ENCODE results near the gene MRPL55. TPM values are rescaled to one million over a fixed set of nuclear protein-coding genes. Genes with fewer than 3 reads are reported as not detected.

MRPL55 gene
- total and polyA plus RNA-seq, 3 experiments from 2014 or later: 70.0 to 146 (median 71.8) TPM

DNA sequence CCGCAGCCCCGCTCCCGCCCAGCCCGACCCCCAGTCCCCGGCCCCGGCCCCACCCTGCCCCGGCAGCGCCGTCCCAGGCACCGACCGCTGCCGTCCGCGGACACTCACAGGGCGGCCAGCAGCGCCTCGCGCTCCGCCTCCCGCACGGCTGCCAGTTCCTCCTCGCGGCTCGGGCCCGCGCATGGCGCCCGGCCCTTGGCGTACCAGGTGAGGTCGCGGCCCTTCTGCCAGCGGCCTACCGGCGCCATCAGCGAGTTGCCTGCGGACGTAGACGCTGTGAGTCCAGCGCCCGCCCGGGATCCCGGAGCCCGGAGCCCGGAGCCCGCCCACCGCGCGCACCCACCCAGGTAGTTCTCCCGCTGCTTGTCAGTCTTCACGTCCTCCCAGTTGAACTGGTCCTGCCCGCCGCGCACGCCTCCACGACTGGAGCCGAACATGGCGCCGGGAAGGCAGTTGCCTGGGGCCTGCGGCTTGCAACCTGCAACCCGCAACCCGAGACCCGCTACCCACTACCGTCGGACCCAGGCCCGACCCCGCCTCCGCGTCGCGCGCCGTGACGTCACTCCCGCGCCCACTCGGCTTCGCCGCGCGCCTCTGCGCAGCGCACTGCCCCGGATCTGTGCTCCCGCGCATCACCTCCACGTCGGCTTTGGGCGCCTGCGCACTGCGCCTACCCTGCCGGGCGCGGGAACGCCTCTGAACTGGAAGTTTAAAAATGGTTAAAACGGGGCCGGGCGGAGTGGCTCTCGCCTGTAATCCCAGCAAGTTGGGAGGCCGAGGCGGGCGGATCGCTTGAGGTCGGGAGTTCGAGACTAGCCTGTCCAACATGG lies 6.1 kb downstream of the MRPL55 start, which contains the start of gene C1orf35:
Gene C1orf35 (minus strand): TSS at position 535 of the 830 bp plus-strand sequence. CDS start 98 bp downstream, at position 437.
- ChIA-PET POLR2A (interaction anchor here (1.0 to 2.7 kb wide), 2 partner anchors 17 to 20 kb away, joined by 4 to 11 read pairs; partner anchors contain the start of gene ARF1), CTCF (no interaction called here)
- Histone ChIP-seq H3K27me3 (ENCODE audit: insufficient read depth, low read length, poor library complexity, severe bottlenecking) (no peaks in the 10 kb centered on the region), H3K27ac (ENCODE audit: low read depth, low read length) (peak within 1 kb of the TSS; percentile 85), H3K4me1 (ENCODE audit: insufficient read depth, low read length) (peaks cover 21% of the 10 kb centered on the region), H3K36me3 (ENCODE audit: insufficient read depth, low read length) (peaks cover 25% of the 10 kb centered on the region), H3K9me3 (ENCODE audit: low read length) (no peaks in the 10 kb centered on the region), H3K4me3 (ENCODE audit: low read length) (peak within 1 kb of the TSS; percentile 89)
- no peaks in the 10 kb centered on the region for H3K9me3 Mint-ChIP-seq
- H3K4me3 Mint-ChIP-seq: peak within 1 kb of the TSS; percentile 90 to 97 (median 92)
- peaks cover 19 to 41% (median 21%) of the 10 kb centered on the region in 3 donors for H3K4me1 Mint-ChIP-seq
- peak within 1 kb of the TSS; percentile 94 to 99 (median 96) for H3K27ac Mint-ChIP-seq
- peak; percentile 92 to 95 (median 93) for DNase-seq
- peaks cover 0 to 2% of the 10 kb centered on the region in 2 donors for H3K27me3 Mint-ChIP-seq
- H3K36me3 Mint-ChIP-seq: peaks cover 4 to 55% (median 7%) of the 10 kb centered on the region in 3 donors

DNA sequence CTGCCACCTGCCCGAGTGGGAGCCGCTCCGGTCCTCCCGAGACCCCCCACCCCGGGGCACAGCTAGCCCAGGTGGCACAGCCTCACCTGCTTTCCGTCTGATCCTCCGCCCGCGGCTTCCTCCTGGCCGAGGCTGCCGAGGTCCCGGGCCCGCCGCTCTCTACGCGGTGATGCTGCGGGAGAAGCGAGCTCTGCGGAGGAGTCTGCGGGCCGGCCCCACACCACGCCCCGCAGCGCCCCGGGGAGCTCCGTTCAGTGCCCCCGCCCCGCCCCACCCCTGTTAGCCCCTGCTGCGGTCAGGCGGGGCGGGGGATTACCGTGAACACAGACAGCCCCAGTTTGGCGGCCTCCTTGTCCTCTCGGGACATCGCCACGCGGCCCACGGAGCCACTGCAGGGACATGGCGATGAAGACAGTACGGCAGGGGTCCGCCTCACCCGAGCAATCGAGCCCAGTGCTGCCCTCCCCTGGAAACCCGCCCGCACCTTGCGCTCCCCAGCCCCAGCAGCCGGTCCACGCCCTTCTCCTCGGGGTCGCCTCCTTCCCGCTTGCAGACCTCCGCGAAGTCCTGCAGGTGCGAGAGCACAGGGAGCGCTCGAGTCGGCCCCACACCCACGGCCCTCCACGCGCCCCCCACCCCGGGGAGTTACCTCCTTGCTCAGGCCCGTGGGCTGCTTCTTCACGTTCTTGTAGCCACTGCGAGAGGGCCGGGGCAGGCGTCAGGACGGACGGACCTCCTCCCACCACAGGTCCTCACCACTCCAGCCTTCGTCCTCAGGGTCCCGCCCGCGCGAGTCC lies 6.9 kb downstream of the MRPL55 start:
- no peaks in the 10 kb centered on the region for H3K9me3 Mint-ChIP-seq
- Histone ChIP-seq H3K27me3 (ENCODE audit: insufficient read depth, low read length, poor library complexity, severe bottlenecking) (no peaks in the 10 kb centered on the region), H3K27ac (ENCODE audit: low read depth, low read length) (peak overlapping the region; percentile 85), H3K9me3 (ENCODE audit: low read length) (no peaks in the 10 kb centered on the region), H3K4me3 (ENCODE audit: low read length) (peak overlapping the region; percentile 43), H3K4me1 (ENCODE audit: insufficient read depth, low read length) (peaks cover 18% of the 10 kb centered on the region), H3K36me3 (ENCODE audit: insufficient read depth, low read length) (peaks cover 27% of the 10 kb centered on the region)
- ChIA-PET CTCF (interaction anchor here (0.7 to 1.2 kb wide), 3 partner anchors 18 to 65 kb away, joined by 3 to 5 read pairs (median 4); partner anchors contain the start of gene ARF1), POLR2A (interaction anchor here (0.5 to 2.7 kb wide), 5 partner anchors 13 to 1118 kb away, joined by 3 to 11 read pairs (median 3); partner anchors contain the start of gene ARF1)
- H3K4me1 Mint-ChIP-seq: peaks cover 19 to 46% (median 22%) of the 10 kb centered on the region in 3 donors
- peak overlapping the region; percentile 81 to 97 (median 86) for H3K4me3 Mint-ChIP-seq
- H3K27me3 Mint-ChIP-seq: peaks cover 0 to 2% of the 10 kb centered on the region in 2 donors
- peaks cover 4 to 59% (median 7%) of the 10 kb centered on the region in 3 donors for H3K36me3 Mint-ChIP-seq
- peak overlapping the region; percentile 82 to 99 (median 95) for H3K27ac Mint-ChIP-seq
- DNase-seq: peak; percentile 52 to 80 (median 65)

DNA sequence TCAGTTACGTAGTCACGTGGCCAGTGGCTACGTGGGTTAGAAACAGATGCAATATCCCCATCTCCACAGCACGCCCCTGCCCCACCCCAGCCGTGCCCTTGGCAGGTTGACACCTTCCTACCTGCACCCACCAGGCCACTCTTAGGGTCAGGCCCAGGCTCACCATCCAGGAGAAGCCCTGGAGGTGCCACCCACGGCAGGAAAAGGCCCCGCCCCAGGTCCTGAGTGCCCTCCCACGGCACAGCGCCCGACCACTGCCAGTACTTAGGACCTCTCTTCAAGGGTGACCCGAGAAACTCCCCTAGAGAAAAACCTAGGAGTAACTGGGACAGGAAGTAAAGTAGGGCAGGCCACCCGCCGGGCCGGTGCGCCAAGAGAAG lies 7.5 kb downstream of the MRPL55 start:
- Mint-ChIP-seq H3K9me3 (no peaks in the 10 kb centered on the region), H3K36me3 (peaks cover 4 to 59% (median 4%) of the 10 kb centered on the region in 3 donors), H3K4me3 (peak overlapping the region; percentile 79 to 97 (median 84)), H3K27me3 (peaks cover 0 to 2% of the 10 kb centered on the region in 2 donors), H3K4me1 (peaks cover 19 to 50% (median 22%) of the 10 kb centered on the region in 3 donors), H3K27ac (peak overlapping the region; percentile 88 to 99 (median 96))
- ChIA-PET POLR2A (interaction anchor here (0.5 to 2.7 kb wide), 4 partner anchors 12 to 1117 kb away, joined by 3 to 11 read pairs (median 3); partner anchors contain the start of gene ARF1), CTCF (interaction anchor here (0.7 to 1.2 kb wide), 3 partner anchors 17 to 65 kb away, joined by 3 to 5 read pairs (median 4); partner anchors contain the start of gene ARF1)
- H3K36me3 ChIP-seq (ENCODE audit: insufficient read depth, low read length): peaks cover 25% of the 10 kb centered on the region
- no peaks in the 10 kb centered on the region for H3K9me3 ChIP-seq (ENCODE audit: low read length)
- peaks cover 18% of the 10 kb centered on the region for H3K4me1 ChIP-seq (ENCODE audit: insufficient read depth, low read length)
- DNase-seq: peak in 2 of 5 donors; percentile 50 to 58
- H3K27me3 ChIP-seq (ENCODE audit: insufficient read depth, low read length, poor library complexity, severe bottlenecking): no peaks in the 10 kb centered on the region
- H3K4me3 ChIP-seq (ENCODE audit: low read length): peak overlapping the region; percentile 43
- peak overlapping the region; percentile 85 for H3K27ac ChIP-seq (ENCODE audit: low read depth, low read length)

DNA sequence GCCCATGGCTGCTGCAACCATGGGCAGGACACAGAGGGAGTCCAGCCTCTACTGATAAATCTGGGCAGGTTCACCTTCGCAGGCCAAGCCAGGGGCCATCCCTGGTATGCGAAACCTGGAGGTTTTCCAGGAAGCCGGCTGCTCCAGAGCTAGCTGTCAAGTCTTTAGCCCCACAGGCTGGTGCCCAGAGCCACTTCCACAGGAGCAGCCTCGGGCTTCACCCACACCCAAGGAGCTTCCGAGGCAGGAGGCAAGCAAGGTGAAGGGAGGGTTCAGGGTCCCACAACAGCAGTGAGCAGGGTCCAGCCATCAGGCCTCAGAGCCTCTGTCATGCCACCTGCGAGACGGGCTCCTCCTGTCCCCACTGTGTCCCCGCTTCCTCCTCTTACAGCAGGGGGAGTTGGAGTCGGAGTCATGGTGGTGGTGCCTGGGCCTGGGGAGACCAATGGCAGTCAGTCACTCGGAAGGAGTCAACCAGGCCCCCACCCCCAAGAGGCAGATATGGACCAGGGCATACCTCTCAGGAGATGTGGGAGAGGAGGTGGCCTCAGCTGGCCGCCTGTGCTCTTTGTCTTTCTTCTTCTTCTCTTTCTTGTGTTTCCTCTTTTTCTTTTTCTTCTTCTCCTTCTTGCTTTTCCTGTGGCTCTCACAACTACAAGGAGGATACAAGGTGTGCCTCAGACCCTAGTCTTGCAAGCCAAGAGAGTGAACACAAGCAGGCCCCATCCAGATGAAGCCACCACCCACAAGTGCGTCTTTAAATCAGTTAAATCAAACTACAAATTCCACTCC lies 8.1 kb downstream of the MRPL55 start:
- CTCF ChIA-PET: interaction anchor here (0.7 to 1.2 kb wide), 2 partner anchors 19 to 66 kb away, joined by 3 to 4 read pairs; partner anchors contain the start of gene ARF1
- Mint-ChIP-seq H3K4me3 (peak overlapping the region; percentile 79 to 97 (median 84)), H3K27me3 (peaks cover 0 to 2% of the 10 kb centered on the region in 2 donors), H3K36me3 (peaks cover 4 to 57% (median 4%) of the 10 kb centered on the region in 3 donors), H3K27ac (peak overlapping the region; percentile 88 to 99 (median 96)), H3K9me3 (no peaks in the 10 kb centered on the region), H3K4me1 (peaks cover 21 to 56% (median 25%) of the 10 kb centered on the region in 3 donors)
- POLR2A ChIA-PET: interaction anchor here (1.2 to 2.7 kb wide), 2 partner anchors 11 to 18 kb away, joined by 3 to 11 read pairs; partner anchors contain the start of gene ARF1
- H3K9me3 ChIP-seq (ENCODE audit: low read length): no peaks in the 10 kb centered on the region
- H3K4me1 ChIP-seq (ENCODE audit: insufficient read depth, low read length): peaks cover 24% of the 10 kb centered on the region
- no peak for DNase-seq
- H3K4me3 ChIP-seq (ENCODE audit: low read length): no peak overlapping the region
- H3K36me3 ChIP-seq (ENCODE audit: insufficient read depth, low read length): peaks cover 20% of the 10 kb centered on the region
- H3K27ac ChIP-seq (ENCODE audit: low read depth, low read length): peak overlapping the region; percentile 85
- no peaks in the 10 kb centered on the region for H3K27me3 ChIP-seq (ENCODE audit: insufficient read depth, low read length, poor library complexity, severe bottlenecking)

DNA sequence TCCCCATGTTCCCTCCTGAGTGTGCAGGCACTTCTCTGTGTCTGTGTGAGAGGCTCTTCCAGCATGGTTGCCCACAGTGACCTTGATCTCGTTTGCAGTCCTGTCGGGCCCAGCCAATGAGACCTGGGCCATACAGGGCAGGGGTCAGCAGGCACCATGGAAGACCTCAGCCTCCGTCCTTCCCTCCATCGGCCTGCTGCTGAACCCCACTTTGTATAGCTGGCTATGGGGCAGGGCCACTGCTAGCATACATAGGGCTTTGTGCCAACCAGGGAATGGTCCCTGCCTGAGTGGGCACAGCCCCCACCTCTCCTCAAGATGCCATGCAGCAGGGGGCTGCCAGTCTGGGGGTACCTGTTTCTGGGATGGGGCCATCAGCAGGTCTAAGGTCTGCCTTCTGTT lies 9.8 kb downstream of the MRPL55 start:
- ChIA-PET POLR2A (no interaction called here), CTCF (interaction anchor here (1.0 kb wide), 1 partner anchor 15 kb away, joined by 4 read pairs; no protein-coding TSS in a partner anchor)
- H3K4me1 Mint-ChIP-seq: peaks cover 32 to 69% (median 38%) of the 10 kb centered on the region in 3 donors
- peaks cover 32% of the 10 kb centered on the region for H3K4me1 ChIP-seq (ENCODE audit: insufficient read depth, low read length)
- no peaks in the 10 kb centered on the region for H3K27me3 ChIP-seq (ENCODE audit: insufficient read depth, low read length, poor library complexity, severe bottlenecking)
- H3K4me3 Mint-ChIP-seq: peak overlapping the region in 3 of 7 donors; percentile 18 to 56 (median 34)
- H3K27ac ChIP-seq (ENCODE audit: low read depth, low read length): no peak overlapping the region
- H3K27me3 Mint-ChIP-seq: peaks cover 0 to 2% of the 10 kb centered on the region in 2 donors
- peaks cover 12 to 68% (median 13%) of the 10 kb centered on the region in 3 donors for H3K36me3 Mint-ChIP-seq
- no peak overlapping the region for H3K4me3 ChIP-seq (ENCODE audit: low read length)
- H3K27ac Mint-ChIP-seq: peak overlapping the region in 4 of 8 donors; percentile 13 to 96 (median 68)
- H3K36me3 ChIP-seq (ENCODE audit: insufficient read depth, low read length): peaks cover 20% of the 10 kb centered on the region
- H3K9me3 ChIP-seq (ENCODE audit: low read length): peaks cover 4% of the 10 kb centered on the region
- H3K9me3 Mint-ChIP-seq: peaks cover 0 to 9% (median 6%) of the 10 kb centered on the region in 5 donors
- no peak for DNase-seq

DNA sequence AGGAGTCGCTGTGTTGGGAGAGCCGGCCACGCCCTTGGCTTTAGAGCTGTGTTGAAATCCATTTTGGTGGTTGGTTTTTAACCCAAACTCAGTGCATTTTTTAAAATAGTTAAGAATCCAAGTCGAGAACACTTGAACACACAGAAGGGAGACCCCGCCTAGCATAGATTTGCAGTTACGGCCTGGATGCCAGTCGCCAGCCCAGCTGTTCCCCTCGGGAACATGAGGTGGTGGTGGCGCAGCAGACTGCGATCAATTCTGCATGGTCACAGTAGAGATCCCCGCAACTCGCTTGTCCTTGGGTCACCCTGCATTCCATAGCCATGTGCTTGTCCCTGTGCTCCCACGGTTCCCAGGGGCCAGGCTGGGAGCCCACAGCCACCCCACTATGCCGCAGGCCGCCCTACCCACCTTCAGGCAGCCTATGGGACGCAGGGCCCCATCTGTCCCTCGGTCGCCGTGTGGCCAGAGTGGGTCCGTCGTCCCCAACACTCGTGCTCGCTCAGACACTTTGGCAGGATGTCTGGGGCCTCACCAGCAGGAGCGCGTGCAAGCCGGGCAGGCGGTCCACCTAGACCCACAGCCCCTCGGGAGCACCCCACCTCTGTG lies 10.7 kb downstream of the MRPL55 start:
- peaks cover 12 to 72% (median 16%) of the 10 kb centered on the region in 3 donors for H3K36me3 Mint-ChIP-seq

More for the DNA sequence above, 10.7 kb downstream of the MRPL55 start:
- peaks cover 0 to 2% of the 10 kb centered on the region in 2 donors for H3K27me3 Mint-ChIP-seq
- H3K4me3 ChIP-seq (ENCODE audit: low read length): no peak overlapping the region
- POLR2A ChIA-PET: interaction anchor here (1.0 kb wide), 2 partner anchors 9 to 15 kb away, joined by 3 read pairs; no protein-coding TSS in a partner anchor
- peak overlapping the region in 1 of 7 donors; percentile 31 for H3K4me3 Mint-ChIP-seq
- H3K9me3 Mint-ChIP-seq: peaks cover 0 to 9% (median 6%) of the 10 kb centered on the region in 5 donors
- H3K4me1 ChIP-seq (ENCODE audit: insufficient read depth, low read length): peaks cover 23% of the 10 kb centered on the region
- DNase-seq: no peak
- peak overlapping the region in 5 of 8 donors; percentile 54 to 91 (median 74) for H3K27ac Mint-ChIP-seq
- peaks cover 7% of the 10 kb centered on the region for H3K9me3 ChIP-seq (ENCODE audit: low read length)
- peaks cover 30 to 64% (median 35%) of the 10 kb centered on the region in 3 donors for H3K4me1 Mint-ChIP-seq
- CTCF ChIA-PET: interaction anchor here (1.0 kb wide), 1 partner anchor 15 kb away, joined by 4 read pairs; no protein-coding TSS in a partner anchor
- no peaks in the 10 kb centered on the region for H3K27me3 ChIP-seq (ENCODE audit: insufficient read depth, low read length, poor library complexity, severe bottlenecking)
- H3K27ac ChIP-seq (ENCODE audit: low read depth, low read length): no peak overlapping the region
- peaks cover 20% of the 10 kb centered on the region for H3K36me3 ChIP-seq (ENCODE audit: insufficient read depth, low read length)
